ENCODE measurements around the gene GPR137B.

The GPR137B gene

GRCh38 chr1:236133802-236134201 lies 8.5 kb upstream of the GPR137B start:
- H3K4me3 ChIP-seq (ENCODE audit: low read depth, low read length): no peak overlapping the region
- no peak for TF ChIP-seq CTCF (IDR thresholded peaks at IDR 0.05; ENCODE audit: low read depth, low read length)
- no peak for DNase-seq (ENCODE audit: low read depth, low spot score)
- in situ Hi-C loops (cut with HindIII; ENCODE audit: low sequenced_read_pairs): loop anchor here (10.0 kb wide), 1 partner anchor 361 kb away; no protein-coding TSS in a partner anchor

GRCh38 chr1:236137285-236137852 lies 5.0 kb upstream of the GPR137B start:
- no peak for DNase-seq (ENCODE audit: low read depth, low spot score)
- in situ Hi-C loops (cut with HindIII; ENCODE audit: low sequenced_read_pairs): loop anchor here (10.0 kb wide), 1 partner anchor 357 kb away; no protein-coding TSS in a partner anchor

GRCh38 chr1:236139495-236139894 lies 2.8 kb upstream of the GPR137B start:
- no peak for DNase-seq (ENCODE audit: low read depth, low spot score)
- in situ Hi-C loops (cut with HindIII; ENCODE audit: low sequenced_read_pairs): loop anchor here (10.0 kb wide), 1 partner anchor 355 kb away; no protein-coding TSS in a partner anchor
- H3K4me3 ChIP-seq (ENCODE audit: low read depth, low read length): no peak overlapping the region
- no peak for TF ChIP-seq CTCF (IDR thresholded peaks at IDR 0.05; ENCODE audit: low read depth, low read length)

More at GRCh38 chr1:236137285-236137852, 5.0 kb upstream of the GPR137B start:
- H3K4me3 ChIP-seq (ENCODE audit: low read depth, low read length): no peak overlapping the region
- TF ChIP-seq CTCF (IDR thresholded peaks at IDR 0.05; ENCODE audit: low read depth, low read length): no peak

- H3K4me3 ChIP-seq (ENCODE audit: low read depth, low read length): peak overlapping the region; percentile 70
- in situ Hi-C loops (cut with HindIII; ENCODE audit: low sequenced_read_pairs): no loop called here
- DNase-seq (ENCODE audit: low read depth, low spot score): no peak
- TF ChIP-seq CTCF (IDR thresholded peaks at IDR 0.05; ENCODE audit: low read depth, low read length): no peak
These were observed 1.5 kb upstream of the GPR137B start for GRCh38 chr1:236140705-236141446.

GRCh38 chr1:236141447-236142252 lies 689 bp upstream of the GPR137B start:
- TF ChIP-seq CTCF (IDR thresholded peaks at IDR 0.05; ENCODE audit: low read depth, low read length): no peak
- peak; percentile 49 for DNase-seq (ENCODE audit: low read depth, low spot score)
- H3K4me3 ChIP-seq (ENCODE audit: low read depth, low read length): peak overlapping the region; percentile 70
- in situ Hi-C loops (cut with HindIII; ENCODE audit: low sequenced_read_pairs): no loop called here
